HepG2 (cell line): ENCODE data around the gene CDH13. TPM values are rescaled to one million over a fixed set of nuclear protein-coding genes. Genes with fewer than 3 reads are reported as not detected.

Source experiments
- ATAC-seq: fragments of 200-7000 bp; cut with Tn5 transposase; 3 replicates; pipeline ENCODE4 v1.9.1; 2020; ENCODE audit warnings: mild to moderate bottlenecking, moderate library complexity
- BruUV-seq: library from RNA; stranded (reverse); fragments of 400-500 nt; replicated peaks from 2 replicates; lab custom pipeline; 2021; lab: Mats Ljungman, UMichigan
- CTCF ChIA-PET: fragments of 300-600 bp; formaldehyde crosslinking; extraction: SDS; loops from one replicate; lab custom pipeline; 2021; ENCODE audit warnings: low total read pairs, inconsistent platforms, low intra/inter-chr PET ratio; lab: Yijun Ruan, JAX
- POLR2A ChIA-PET: fragments of 350-600 bp; sonication (Branson Sonifier 250); formaldehyde crosslinking; loops from one replicate; lab custom pipeline; 2020; ENCODE audit warnings: antibody characterized with exemption, inconsistent platforms; lab: Yijun Ruan, JAX
- DNase-seq: peaks from one replicate; pipeline ENCODE4 v3.0.0-alpha.2; 2015; ENCODE audit warnings: low spot score
- FAIRE-seq: peaks from 3 replicates; lab custom pipeline; 2011; peaks lifted over from hg19 to GRCh38; lab: Jason Lieb, UNC
- H2AFZ ChIP-seq: one replicate; pipeline ENCODE4 v1.6.1; 2011; ENCODE audit warnings: low read length, inconsistent platforms
- H3K27ac ChIP-seq: fragments of 300-600 bp; 3 replicates; pipeline ENCODE4 v1.8.0; 2011; ENCODE audit warnings: mixed run types, mild to moderate bottlenecking, mixed read lengths, low read length, inconsistent platforms; ENCODE audit not compliant: insufficient read depth; ENCODE audit errors: extremely low read length
- H3K27me3 ChIP-seq, 2 experiments: fragments of 200-600 bp in 1 of 2; 2 replicates in 1 of 2; 3 replicates in 1 of 2; pipeline versions ENCODE4 v1.6.0 to v1.8.0; 2011; ENCODE audit warnings: low read length in 2 of 2, mild to moderate bottlenecking in 2 of 2, moderate library complexity in 2 of 2, inconsistent platforms in 1 of 2; ENCODE audit not compliant: insufficient read depth in 2 of 2, control insufficient read depth in 1 of 2
- H3K36me3 ChIP-seq, 2 experiments: fragments of 200-600 bp in 1 of 2; replicated peaks in 1 of 2; 2 replicates in 1 of 2; 3 replicates in 1 of 2; pipeline versions ENCODE4 v1.5.1 to v1.8.0; 2011; ENCODE audit warnings: low read length in 2 of 2, inconsistent platforms in 1 of 2; ENCODE audit not compliant: insufficient read depth in 2 of 2, control insufficient read depth in 1 of 2
- H3K4me1 ChIP-seq: 2 replicates; pipeline ENCODE4 v1.5.1; 2012; ENCODE audit warnings: low read length, inconsistent platforms; ENCODE audit not compliant: insufficient read depth
- H3K4me2 ChIP-seq: 2 replicates; pipeline ENCODE4 v1.6.0; 2011; ENCODE audit warnings: low read depth, low read length, inconsistent platforms
- H3K4me3 ChIP-seq, 3 experiments: fragments of 200-600 bp in 1 of 3; sonication (generic), shearing (Covaris generic) in 1 of 3; replicated peaks in 1 of 3; 2 replicates each; pipeline ENCODE4 v1.5.1; 2011 to 2016; ENCODE audit warnings: low read length in 3 of 3, inconsistent platforms in 2 of 3, low read depth in 2 of 3, mild to moderate bottlenecking in 2 of 3, control low read depth in 1 of 3, mixed read lengths in 1 of 3; ENCODE audit not compliant: insufficient read depth in 1 of 3
- H3K79me2 ChIP-seq: one replicate; pipeline ENCODE4 v1.6.1; 2011; ENCODE audit warnings: low read length, inconsistent platforms; ENCODE audit not compliant: insufficient read depth
- H3K9ac ChIP-seq: 2 replicates; pipeline ENCODE4 v1.6.0; 2011; ENCODE audit warnings: mild to moderate bottlenecking, low read depth, low read length, inconsistent platforms; ENCODE audit not compliant: insufficient read depth
- H3K9me3 ChIP-seq: 2 replicates; pipeline ENCODE4 v1.5.1; 2012; ENCODE audit warnings: mild to moderate bottlenecking, low read length
- H4K20me1 ChIP-seq: 2 replicates; pipeline ENCODE4 v1.6.0; 2011; ENCODE audit warnings: inconsistent platforms, mild to moderate bottlenecking, low read length, moderate library complexity; ENCODE audit not compliant: insufficient read depth
- AGO1 ChIP-seq: fragments of 200-400 bp; formaldehyde crosslinking; IDR thresholded peaks from 2 replicates; pipeline ENCODE4 v1.6.1; 2017; ENCODE audit warnings: mild to moderate bottlenecking, low read depth, low read length, moderate library complexity; ENCODE audit not compliant: poor library complexity, severe bottlenecking
- AKAP8 ChIP-seq: sonication (generic); formaldehyde crosslinking; IDR thresholded peaks from 2 replicates; pipeline ENCODE4 v1.5.1; 2020; ENCODE audit warnings: mild to moderate bottlenecking, missing genetic modification reagents
- CCDC6 ChIP-seq: sonication (generic); formaldehyde crosslinking; IDR thresholded peaks from 2 replicates; pipeline ENCODE4 v1.8.1; 2022; ENCODE audit warnings: mild to moderate bottlenecking, missing genetic modification reagents, moderate library complexity
- FOXJ3 ChIP-seq: sonication (generic); formaldehyde crosslinking; IDR thresholded peaks from 2 replicates; pipeline ENCODE4 v1.4.0; 2020; ENCODE audit warnings: missing genetic modification reagents, mild to moderate bottlenecking, borderline replicate concordance
- GATAD1 ChIP-seq: IDR thresholded peaks from 2 replicates; pipeline ENCODE4 v1.6.1; 2016; ENCODE audit warnings: missing genetic modification reagents, missing compliant biosample characterization
- GTF3A ChIP-seq: sonication (generic); formaldehyde crosslinking; conservative IDR thresholded peaks from 2 replicates; pipeline ENCODE4 v1.4.0; 2020; ENCODE audit warnings: mild to moderate bottlenecking, missing genetic modification reagents
- HOXD1 ChIP-seq: sonication (generic); formaldehyde crosslinking; IDR thresholded peaks from 2 replicates; pipeline ENCODE4 v1.5.0; 2020; ENCODE audit warnings: missing genetic modification reagents
- PHF8 ChIP-seq: sonication (generic); formaldehyde crosslinking; IDR thresholded peaks from 2 replicates; pipeline ENCODE4 v1.5.0; 2020; ENCODE audit warnings: missing genetic modification reagents
- ZNF34 ChIP-seq: sonication (generic); formaldehyde crosslinking; IDR thresholded peaks from 2 replicates; pipeline ENCODE4 v1.4.0; 2020; ENCODE audit warnings: mild to moderate bottlenecking, missing genetic modification reagents, borderline replicate concordance
- WGBS: methylation state at CpG from one replicate; pipeline ENCODE4 v1.1.6; 2017; ENCODE audit warnings: low lambda C conversion rate; 5-methylcytosine and 5-hydroxymethylcytosine counted together
- in situ Hi-C: cut with HindIII; loops from 2 replicates; pipeline ENCODE4 v1.10.0; 2017; ENCODE audit warnings: low pct_unique_long_range_greater_than_20kb; ENCODE audit not compliant: extremely low pct_ligation_motif_present
- intact Hi-C: fragments of 100-400 bp; cut with micrococcal nuclease; formaldehyde crosslinking; loops from one replicate; pipeline ENCODE4 v1.10.0; 2022; ENCODE audit not compliant: unreplicated experiment
- polyA plus RNA-seq, 8 experiments: library from polyadenylated mRNA; depleted of rRNA in 3 of 8; stranded (reverse) in 7 of 8; unstranded in 1 of 8; fragments of >200 nt; fragmentation: Illumina TruSeq in 4 of 8; extraction: Trizol in 4 of 8; gene quantifications; 2 replicates each; pipeline versions ENCODE4 v1.2.1 to v1.2.3, GENCODE V29; 2011 to 2016; ENCODE audit warnings: low read depth in 4 of 8, missing spikeins in 1 of 8, mixed read lengths in 1 of 8; ENCODE audit not compliant: insufficient read depth in 1 of 8
- total RNA-seq, 5 experiments: library from RNA; depleted of rRNA; stranded (reverse); fragments of >200 nt; fragmentation: Illumina TruSeq; extraction: Trizol; gene quantifications; 2 replicates each; pipeline ENCODE4 v1.2.3, GENCODE V29; 2016; ENCODE audit warnings: low read depth in 1 of 5
- TF ChIP-seq, protein P1 (sequence below): sonication (generic); formaldehyde crosslinking; IDR thresholded peaks from 2 replicates; pipeline ENCODE4 v1.4.0; 2020; ENCODE audit warnings: mild to moderate bottlenecking, missing genetic modification reagents, borderline replicate concordance
- TF ChIP-seq, protein P2 (sequence below): sonication (generic); formaldehyde crosslinking; IDR thresholded peaks from 2 replicates; pipeline ENCODE4 v1.4.0; 2020; ENCODE audit warnings: mild to moderate bottlenecking, missing genetic modification reagents
- TF ChIP-seq, protein P3 (sequence below): sonication (generic); formaldehyde crosslinking; conservative IDR thresholded peaks from 2 replicates; pipeline ENCODE4 v1.4.0; 2020; ENCODE audit warnings: missing genetic modification reagents
- TF ChIP-seq, protein P4 (sequence below): sonication (generic); formaldehyde crosslinking; IDR thresholded peaks from 2 replicates; pipeline ENCODE4 v1.5.1; 2020; ENCODE audit warnings: mild to moderate bottlenecking, missing genetic modification reagents, borderline replicate concordance

CDH13 gene
- total and polyA plus RNA-seq, 2 of the 13 experiments (the other 11 are each of a cell fraction or from before 2014, with no cell fraction given) = not detected

DNA sequence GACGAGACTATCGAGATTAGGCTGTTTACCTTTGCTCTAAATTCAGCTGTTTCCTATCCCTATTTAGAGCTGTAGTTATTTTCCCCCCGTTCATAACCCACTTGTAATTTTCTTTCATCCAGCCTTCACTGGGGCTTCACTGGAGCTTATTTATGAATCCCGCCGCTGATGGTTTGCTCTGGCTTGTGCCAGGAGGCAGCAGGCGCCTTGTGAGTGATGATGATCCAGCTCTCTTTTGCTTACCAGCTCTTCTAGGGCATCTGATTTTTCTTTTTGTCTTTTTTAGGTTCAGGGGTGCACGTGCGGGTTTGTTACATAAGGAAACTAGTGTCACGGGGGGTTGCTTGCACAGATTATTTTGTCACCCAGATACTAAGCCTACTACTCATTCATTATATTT is 37.4 kb upstream of the CDH13 start:
- H3K27me3 ChIP-seq = peaks cover 3% of the 10 kb centered on the region in 2 experiments; a peak in 2 of 5 replicates
- FAIRE-seq = no peak
- TF ChIP-seq PHF8 (CRISPR knock-in tag) (no peak), CCDC6 (no peak), ZNF34 (CRISPR knock-in tag) (no peak), GATAD1 (CRISPR knock-in tag) (no peak), AKAP8 (CRISPR knock-in tag) (no peak), HOXD1 (CRISPR knock-in tag) (no peak), FOXJ3 (no peak), GTF3A (CRISPR knock-in tag) (no peak), AGO1 (no peak)
- TF ChIP-seq, protein P1, sequence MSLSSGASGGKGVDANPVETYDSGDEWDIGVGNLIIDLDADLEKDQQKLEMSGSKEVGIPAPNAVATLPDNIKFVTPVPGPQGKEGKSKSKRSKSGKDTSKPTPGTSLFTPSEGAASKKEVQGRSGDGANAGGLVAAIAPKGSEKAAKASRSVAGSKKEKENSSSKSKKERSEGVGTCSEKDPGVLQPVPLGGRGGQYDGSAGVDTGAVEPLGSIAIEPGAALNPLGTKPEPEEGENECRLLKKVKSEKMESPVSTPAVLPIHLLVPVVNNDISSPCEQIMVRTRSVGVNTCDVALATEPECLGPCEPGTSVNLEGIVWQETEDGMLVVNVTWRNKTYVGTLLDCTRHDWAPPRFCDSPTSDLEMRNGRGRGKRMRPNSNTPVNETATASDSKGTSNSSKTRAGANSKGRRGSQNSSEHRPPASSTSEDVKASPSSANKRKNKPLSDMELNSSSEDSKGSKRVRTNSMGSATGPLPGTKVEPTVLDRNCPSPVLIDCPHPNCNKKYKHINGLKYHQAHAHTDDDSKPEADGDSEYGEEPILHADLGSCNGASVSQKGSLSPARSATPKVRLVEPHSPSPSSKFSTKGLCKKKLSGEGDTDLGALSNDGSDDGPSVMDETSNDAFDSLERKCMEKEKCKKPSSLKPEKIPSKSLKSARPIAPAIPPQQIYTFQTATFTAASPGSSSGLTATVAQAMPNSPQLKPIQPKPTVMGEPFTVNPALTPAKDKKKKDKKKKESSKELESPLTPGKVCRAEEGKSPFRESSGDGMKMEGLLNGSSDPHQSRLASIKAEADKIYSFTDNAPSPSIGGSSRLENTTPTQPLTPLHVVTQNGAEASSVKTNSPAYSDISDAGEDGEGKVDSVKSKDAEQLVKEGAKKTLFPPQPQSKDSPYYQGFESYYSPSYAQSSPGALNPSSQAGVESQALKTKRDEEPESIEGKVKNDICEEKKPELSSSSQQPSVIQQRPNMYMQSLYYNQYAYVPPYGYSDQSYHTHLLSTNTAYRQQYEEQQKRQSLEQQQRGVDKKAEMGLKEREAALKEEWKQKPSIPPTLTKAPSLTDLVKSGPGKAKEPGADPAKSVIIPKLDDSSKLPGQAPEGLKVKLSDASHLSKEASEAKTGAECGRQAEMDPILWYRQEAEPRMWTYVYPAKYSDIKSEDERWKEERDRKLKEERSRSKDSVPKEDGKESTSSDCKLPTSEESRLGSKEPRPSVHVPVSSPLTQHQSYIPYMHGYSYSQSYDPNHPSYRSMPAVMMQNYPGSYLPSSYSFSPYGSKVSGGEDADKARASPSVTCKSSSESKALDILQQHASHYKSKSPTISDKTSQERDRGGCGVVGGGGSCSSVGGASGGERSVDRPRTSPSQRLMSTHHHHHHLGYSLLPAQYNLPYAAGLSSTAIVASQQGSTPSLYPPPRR (CRISPR knock-in tag) = no peak
- TF ChIP-seq, protein P2, sequence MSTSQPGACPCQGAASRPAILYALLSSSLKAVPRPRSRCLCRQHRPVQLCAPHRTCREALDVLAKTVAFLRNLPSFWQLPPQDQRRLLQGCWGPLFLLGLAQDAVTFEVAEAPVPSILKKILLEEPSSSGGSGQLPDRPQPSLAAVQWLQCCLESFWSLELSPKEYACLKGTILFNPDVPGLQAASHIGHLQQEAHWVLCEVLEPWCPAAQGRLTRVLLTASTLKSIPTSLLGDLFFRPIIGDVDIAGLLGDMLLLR (CRISPR knock-in tag) = no peak
- TF ChIP-seq, protein P3, sequence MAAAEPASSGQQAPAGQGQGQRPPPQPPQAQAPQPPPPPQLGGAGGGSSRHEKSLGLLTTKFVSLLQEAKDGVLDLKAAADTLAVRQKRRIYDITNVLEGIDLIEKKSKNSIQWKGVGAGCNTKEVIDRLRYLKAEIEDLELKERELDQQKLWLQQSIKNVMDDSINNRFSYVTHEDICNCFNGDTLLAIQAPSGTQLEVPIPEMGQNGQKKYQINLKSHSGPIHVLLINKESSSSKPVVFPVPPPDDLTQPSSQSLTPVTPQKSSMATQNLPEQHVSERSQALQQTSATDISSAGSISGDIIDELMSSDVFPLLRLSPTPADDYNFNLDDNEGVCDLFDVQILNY (CRISPR knock-in tag) = no peak
- TF ChIP-seq, protein P4, sequence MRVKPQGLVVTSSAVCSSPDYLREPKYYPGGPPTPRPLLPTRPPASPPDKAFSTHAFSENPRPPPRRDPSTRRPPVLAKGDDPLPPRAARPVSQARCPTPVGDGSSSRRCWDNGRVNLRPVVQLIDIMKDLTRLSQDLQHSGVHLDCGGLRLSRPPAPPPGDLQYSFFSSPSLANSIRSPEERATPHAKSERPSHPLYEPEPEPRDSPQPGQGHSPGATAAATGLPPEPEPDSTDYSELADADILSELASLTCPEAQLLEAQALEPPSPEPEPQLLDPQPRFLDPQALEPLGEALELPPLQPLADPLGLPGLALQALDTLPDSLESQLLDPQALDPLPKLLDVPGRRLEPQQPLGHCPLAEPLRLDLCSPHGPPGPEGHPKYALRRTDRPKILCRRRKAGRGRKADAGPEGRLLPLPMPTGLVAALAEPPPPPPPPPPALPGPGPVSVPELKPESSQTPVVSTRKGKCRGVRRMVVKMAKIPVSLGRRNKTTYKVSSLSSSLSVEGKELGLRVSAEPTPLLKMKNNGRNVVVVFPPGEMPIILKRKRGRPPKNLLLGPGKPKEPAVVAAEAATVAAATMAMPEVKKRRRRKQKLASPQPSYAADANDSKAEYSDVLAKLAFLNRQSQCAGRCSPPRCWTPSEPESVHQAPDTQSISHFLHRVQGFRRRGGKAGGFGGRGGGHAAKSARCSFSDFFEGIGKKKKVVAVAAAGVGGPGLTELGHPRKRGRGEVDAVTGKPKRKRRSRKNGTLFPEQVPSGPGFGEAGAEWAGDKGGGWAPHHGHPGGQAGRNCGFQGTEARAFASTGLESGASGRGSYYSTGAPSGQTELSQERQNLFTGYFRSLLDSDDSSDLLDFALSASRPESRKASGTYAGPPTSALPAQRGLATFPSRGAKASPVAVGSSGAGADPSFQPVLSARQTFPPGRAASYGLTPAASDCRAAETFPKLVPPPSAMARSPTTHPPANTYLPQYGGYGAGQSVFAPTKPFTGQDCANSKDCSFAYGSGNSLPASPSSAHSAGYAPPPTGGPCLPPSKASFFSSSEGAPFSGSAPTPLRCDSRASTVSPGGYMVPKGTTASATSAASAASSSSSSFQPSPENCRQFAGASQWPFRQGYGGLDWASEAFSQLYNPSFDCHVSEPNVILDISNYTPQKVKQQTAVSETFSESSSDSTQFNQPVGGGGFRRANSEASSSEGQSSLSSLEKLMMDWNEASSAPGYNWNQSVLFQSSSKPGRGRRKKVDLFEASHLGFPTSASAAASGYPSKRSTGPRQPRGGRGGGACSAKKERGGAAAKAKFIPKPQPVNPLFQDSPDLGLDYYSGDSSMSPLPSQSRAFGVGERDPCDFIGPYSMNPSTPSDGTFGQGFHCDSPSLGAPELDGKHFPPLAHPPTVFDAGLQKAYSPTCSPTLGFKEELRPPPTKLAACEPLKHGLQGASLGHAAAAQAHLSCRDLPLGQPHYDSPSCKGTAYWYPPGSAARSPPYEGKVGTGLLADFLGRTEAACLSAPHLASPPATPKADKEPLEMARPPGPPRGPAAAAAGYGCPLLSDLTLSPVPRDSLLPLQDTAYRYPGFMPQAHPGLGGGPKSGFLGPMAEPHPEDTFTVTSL (CRISPR knock-in tag) = no peak

More for the DNA sequence above, 37.4 kb upstream of the CDH13 start:
- no TSS peak for BruUV-seq
- ATAC-seq = no peak
- Histone ChIP-seq H3K9ac (no peak overlapping the region), H3K9me3 (no peaks in the 10 kb centered on the region), H3K4me2 (no peak overlapping the region), H3K4me1 (no peaks in the 10 kb centered on the region), H3K36me3 (no peaks in the 10 kb centered on the region), H3K79me2 (no peaks in the 10 kb centered on the region), H2AFZ (no peak overlapping the region), H3K27ac (no peak overlapping the region), H4K20me1 (no peaks in the 10 kb centered on the region), H3K4me3 (no peak overlapping the region)
- ChIA-PET CTCF (no interaction called here), POLR2A (no interaction called here)
- 25% methylated on average over 9 of the region's 9 CpGs for WGBS
- DNase-seq = no peak
- intact Hi-C loops = loop anchor here (10.0 kb wide), 1 partner anchor 135 kb away; no protein-coding TSS in a partner anchor
- in situ Hi-C loops = no loop called here
